HEK293 (cell line): ENCODE results near the gene SKAP1.
A peak's percentile ranks its signal among the peaks of the same experiment; 100 is the strongest.

ENCODE experiments used
- EGR2 ChIP-seq: fragments of 450-650 bp; formaldehyde crosslinking; IDR thresholded peaks from 2 replicates; pipeline ENCODE4 v1.5.1; 2016; ENCODE audit warnings: low read depth, missing biosample characterization, missing genetic modification characterization
- GLIS2 ChIP-seq: fragments of 450-650 bp; formaldehyde crosslinking; IDR thresholded peaks from 2 replicates; pipeline ENCODE4 v1.5.1; 2016; ENCODE audit warnings: missing biosample characterization, missing genetic modification characterization
- KLF8 ChIP-seq: fragments of 450-650 bp; formaldehyde crosslinking; IDR thresholded peaks from 2 replicates; pipeline ENCODE4 v1.5.1; 2016; ENCODE audit warnings: missing biosample characterization, missing genetic modification characterization
- MZF1 ChIP-seq: fragments of 450-650 bp; formaldehyde crosslinking; IDR thresholded peaks from 2 replicates; pipeline ENCODE4 v1.5.1; 2017; ENCODE audit warnings: missing biosample characterization, missing genetic modification characterization, borderline replicate concordance
- REPIN1 ChIP-seq: fragments of 450-650 bp; formaldehyde crosslinking; IDR thresholded peaks from 2 replicates; pipeline ENCODE4 v1.5.1; 2017; ENCODE audit warnings: missing biosample characterization, missing genetic modification characterization, low read depth
- SP7 ChIP-seq: fragments of 450-650 bp; formaldehyde crosslinking; IDR thresholded peaks from 2 replicates; pipeline ENCODE4 v1.5.1; 2016; ENCODE audit warnings: missing biosample characterization, missing genetic modification characterization
- ZBTB7A ChIP-seq: fragments of 450-650 bp; formaldehyde crosslinking; IDR thresholded peaks from 2 replicates; pipeline ENCODE4 v1.5.1; 2016; ENCODE audit warnings: low read depth, missing biosample characterization, missing genetic modification characterization
- ZBTB8A ChIP-seq: fragments of 450-650 bp; formaldehyde crosslinking; IDR thresholded peaks from 2 replicates; pipeline ENCODE4 v1.5.1; 2016; ENCODE audit warnings: missing biosample characterization, missing genetic modification characterization
- ZFP3 ChIP-seq: fragments of 450-650 bp; formaldehyde crosslinking; IDR thresholded peaks from 2 replicates; pipeline ENCODE4 v1.5.1; 2016; ENCODE audit warnings: low read depth, missing biosample characterization, missing genetic modification characterization
- ZFP37 ChIP-seq: fragments of 450-650 bp; formaldehyde crosslinking; IDR thresholded peaks from 2 replicates; pipeline ENCODE4 v1.5.1; 2016; ENCODE audit warnings: missing biosample characterization, missing genetic modification characterization
- ZNF140 ChIP-seq: fragments of 450-650 bp; formaldehyde crosslinking; IDR thresholded peaks from 2 replicates; pipeline ENCODE4 v1.5.1; 2016; ENCODE audit warnings: missing biosample characterization, missing genetic modification characterization
- ZNF157 ChIP-seq: fragments of 450-650 bp; formaldehyde crosslinking; IDR thresholded peaks from 2 replicates; pipeline ENCODE4 v1.5.1; 2016; ENCODE audit warnings: missing biosample characterization, missing genetic modification characterization
- ZNF16 ChIP-seq: fragments of 450-650 bp; formaldehyde crosslinking; IDR thresholded peaks from 2 replicates; pipeline ENCODE4 v1.5.1; 2016; ENCODE audit warnings: low read depth, missing biosample characterization, missing genetic modification characterization
- ZNF2 ChIP-seq: fragments of 450-650 bp; formaldehyde crosslinking; IDR thresholded peaks from 2 replicates; pipeline ENCODE4 v1.5.1; 2016; ENCODE audit warnings: missing biosample characterization, missing genetic modification characterization
- ZNF221 ChIP-seq: fragments of 450-650 bp; formaldehyde crosslinking; IDR thresholded peaks from 2 replicates; pipeline ENCODE4 v1.5.1; 2017; ENCODE audit warnings: missing biosample characterization, missing genetic modification characterization, borderline replicate concordance
- ZNF404 ChIP-seq: fragments of 450-650 bp; formaldehyde crosslinking; IDR thresholded peaks from 2 replicates; pipeline ENCODE4 v1.5.1; 2017; ENCODE audit warnings: missing biosample characterization, missing genetic modification characterization
- ZNF426 ChIP-seq: fragments of 450-650 bp; formaldehyde crosslinking; IDR thresholded peaks from 2 replicates; pipeline ENCODE4 v1.5.1; 2017; ENCODE audit warnings: missing biosample characterization, missing genetic modification characterization, mild to moderate bottlenecking, inconsistent platforms, moderate library complexity
- ZNF530 ChIP-seq: fragments of 450-650 bp; formaldehyde crosslinking; IDR thresholded peaks from 2 replicates; pipeline ENCODE4 v1.5.1; 2016; ENCODE audit warnings: low read depth, missing biosample characterization, missing genetic modification characterization
- ZNF555 ChIP-seq: fragments of 450-650 bp; formaldehyde crosslinking; conservative IDR thresholded peaks from 2 replicates; pipeline ENCODE4 v1.5.1; 2017; ENCODE audit warnings: missing biosample characterization, mild to moderate bottlenecking, missing genetic modification characterization, inconsistent platforms
- ZNF580 ChIP-seq: fragments of 450-650 bp; formaldehyde crosslinking; IDR thresholded peaks from 2 replicates; pipeline ENCODE4 v1.5.1; 2016; ENCODE audit warnings: missing biosample characterization, missing genetic modification characterization
- ZNF623 ChIP-seq: fragments of 450-650 bp; formaldehyde crosslinking; IDR thresholded peaks from 2 replicates; pipeline ENCODE4 v1.5.1; 2016; ENCODE audit warnings: missing biosample characterization, missing genetic modification characterization
- ZNF624 ChIP-seq: fragments of 450-650 bp; formaldehyde crosslinking; IDR thresholded peaks from 2 replicates; pipeline ENCODE4 v1.5.1; 2017; ENCODE audit warnings: missing biosample characterization, missing genetic modification characterization
- ZNF654 ChIP-seq: fragments of 450-650 bp; formaldehyde crosslinking; IDR thresholded peaks from 2 replicates; pipeline ENCODE4 v1.5.1; 2016; ENCODE audit warnings: low read depth, missing biosample characterization, missing genetic modification characterization
- ZNF660 ChIP-seq: fragments of 450-650 bp; IDR thresholded peaks from 2 replicates; pipeline ENCODE4 v1.5.1; 2018; ENCODE audit warnings: missing biosample characterization, mild to moderate bottlenecking, missing genetic modification characterization
- TF ChIP-seq, protein P1 (sequence below): fragments of 450-650 bp; formaldehyde crosslinking; optimal IDR thresholded peaks from 2 replicates; pipeline ENCODE3; 2016; ENCODE audit warnings: missing biosample characterization, mild to moderate bottlenecking, missing genetic modification characterization
- TF ChIP-seq, protein P2 (sequence below): fragments of 450-650 bp; IDR thresholded peaks from 2 replicates; pipeline ENCODE4 v1.5.1; 2018; ENCODE audit warnings: missing biosample characterization, mild to moderate bottlenecking, missing genetic modification characterization
- TF ChIP-seq, protein P3 (sequence below): fragments of 450-650 bp; formaldehyde crosslinking; IDR thresholded peaks from 2 replicates; pipeline ENCODE4 v1.5.1; 2016; ENCODE audit warnings: missing biosample characterization, missing genetic modification characterization, low read depth
- TF ChIP-seq, protein P4 (sequence below): fragments of 450-650 bp; formaldehyde crosslinking; IDR thresholded peaks from 2 replicates; pipeline ENCODE4 v1.5.1; 2017; ENCODE audit warnings: missing biosample characterization, mild to moderate bottlenecking, missing genetic modification characterization, moderate library complexity
- TF ChIP-seq, protein P5 (sequence below): fragments of 450-650 bp; formaldehyde crosslinking; IDR thresholded peaks from 2 replicates; pipeline ENCODE4 v1.5.1; 2017; ENCODE audit warnings: missing biosample characterization, missing genetic modification characterization
- TF ChIP-seq, protein P6 (sequence below): fragments of 450-650 bp; formaldehyde crosslinking; IDR thresholded peaks from 2 replicates; pipeline ENCODE4 v1.5.1; 2016; ENCODE audit warnings: missing biosample characterization, missing genetic modification characterization

The SKAP1 gene

GRCh38 chr17:48335858-48336500 is 94.0 kb downstream of the SKAP1 start (continued):
- 0 out of 2 replicates have a peak, but pooled peaks have one; percentile 19 for TF ChIP-seq ZNF660 (tag by site-specific recombination)
- TF ChIP-seq ZBTB8A (tag by site-specific recombination): 0 out of 2 replicates have a peak, but pooled peaks have one; percentile 13
- no peak for TF ChIP-seq ZFP3
- TF ChIP-seq ZNF404 (tag by site-specific recombination): no peak
- TF ChIP-seq, protein P1, sequence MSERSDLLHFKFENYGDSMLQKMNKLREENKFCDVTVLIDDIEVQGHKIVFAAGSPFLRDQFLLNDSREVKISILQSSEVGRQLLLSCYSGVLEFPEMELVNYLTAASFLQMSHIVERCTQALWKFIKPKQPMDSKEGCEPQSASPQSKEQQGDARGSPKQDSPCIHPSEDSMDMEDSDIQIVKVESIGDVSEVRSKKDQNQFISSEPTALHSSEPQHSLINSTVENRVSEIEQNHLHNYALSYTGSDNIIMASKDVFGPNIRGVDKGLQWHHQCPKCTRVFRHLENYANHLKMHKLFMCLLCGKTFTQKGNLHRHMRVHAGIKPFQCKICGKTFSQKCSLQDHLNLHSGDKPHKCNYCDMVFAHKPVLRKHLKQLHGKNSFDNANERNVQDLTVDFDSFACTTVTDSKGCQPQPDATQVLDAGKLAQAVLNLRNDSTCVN (tag by site-specific recombination): no peak
- TF ChIP-seq, protein P2, sequence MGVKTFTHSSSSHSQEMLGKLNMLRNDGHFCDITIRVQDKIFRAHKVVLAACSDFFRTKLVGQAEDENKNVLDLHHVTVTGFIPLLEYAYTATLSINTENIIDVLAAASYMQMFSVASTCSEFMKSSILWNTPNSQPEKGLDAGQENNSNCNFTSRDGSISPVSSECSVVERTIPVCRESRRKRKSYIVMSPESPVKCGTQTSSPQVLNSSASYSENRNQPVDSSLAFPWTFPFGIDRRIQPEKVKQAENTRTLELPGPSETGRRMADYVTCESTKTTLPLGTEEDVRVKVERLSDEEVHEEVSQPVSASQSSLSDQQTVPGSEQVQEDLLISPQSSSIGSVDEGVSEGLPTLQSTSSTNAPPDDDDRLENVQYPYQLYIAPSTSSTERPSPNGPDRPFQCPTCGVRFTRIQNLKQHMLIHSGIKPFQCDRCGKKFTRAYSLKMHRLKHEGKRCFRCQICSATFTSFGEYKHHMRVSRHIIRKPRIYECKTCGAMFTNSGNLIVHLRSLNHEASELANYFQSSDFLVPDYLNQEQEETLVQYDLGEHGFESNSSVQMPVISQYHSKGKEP (tag by site-specific recombination): 0 out of 2 replicates have a peak, but pooled peaks have one; percentile 35
- TF ChIP-seq, protein P3, sequence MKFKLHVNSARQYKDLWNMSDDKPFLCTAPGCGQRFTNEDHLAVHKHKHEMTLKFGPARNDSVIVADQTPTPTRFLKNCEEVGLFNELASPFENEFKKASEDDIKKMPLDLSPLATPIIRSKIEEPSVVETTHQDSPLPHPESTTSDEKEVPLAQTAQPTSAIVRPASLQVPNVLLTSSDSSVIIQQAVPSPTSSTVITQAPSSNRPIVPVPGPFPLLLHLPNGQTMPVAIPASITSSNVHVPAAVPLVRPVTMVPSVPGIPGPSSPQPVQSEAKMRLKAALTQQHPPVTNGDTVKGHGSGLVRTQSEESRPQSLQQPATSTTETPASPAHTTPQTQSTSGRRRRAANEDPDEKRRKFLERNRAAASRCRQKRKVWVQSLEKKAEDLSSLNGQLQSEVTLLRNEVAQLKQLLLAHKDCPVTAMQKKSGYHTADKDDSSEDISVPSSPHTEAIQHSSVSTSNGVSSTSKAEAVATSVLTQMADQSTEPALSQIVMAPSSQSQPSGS (tag by site-specific recombination): no peak
- TF ChIP-seq, protein P4, sequence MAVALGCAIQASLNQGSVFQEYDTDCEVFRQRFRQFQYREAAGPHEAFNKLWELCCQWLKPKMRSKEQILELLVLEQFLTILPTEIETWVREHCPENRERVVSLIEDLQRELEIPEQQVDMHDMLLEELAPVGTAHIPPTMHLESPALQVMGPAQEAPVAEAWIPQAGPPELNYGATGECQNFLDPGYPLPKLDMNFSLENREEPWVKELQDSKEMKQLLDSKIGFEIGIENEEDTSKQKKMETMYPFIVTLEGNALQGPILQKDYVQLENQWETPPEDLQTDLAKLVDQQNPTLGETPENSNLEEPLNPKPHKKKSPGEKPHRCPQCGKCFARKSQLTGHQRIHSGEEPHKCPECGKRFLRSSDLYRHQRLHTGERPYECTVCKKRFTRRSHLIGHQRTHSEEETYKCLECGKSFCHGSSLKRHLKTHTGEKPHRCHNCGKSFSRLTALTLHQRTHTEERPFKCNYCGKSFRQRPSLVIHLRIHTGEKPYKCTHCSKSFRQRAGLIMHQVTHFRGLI (tag by site-specific recombination): 0 out of 2 replicates have a peak, but pooled peaks have one; percentile 6
- TF ChIP-seq ZNF2 (tag by site-specific recombination): peak; percentile 18; the same call in 1 of the 2 replicates
- TF ChIP-seq, protein P5, sequence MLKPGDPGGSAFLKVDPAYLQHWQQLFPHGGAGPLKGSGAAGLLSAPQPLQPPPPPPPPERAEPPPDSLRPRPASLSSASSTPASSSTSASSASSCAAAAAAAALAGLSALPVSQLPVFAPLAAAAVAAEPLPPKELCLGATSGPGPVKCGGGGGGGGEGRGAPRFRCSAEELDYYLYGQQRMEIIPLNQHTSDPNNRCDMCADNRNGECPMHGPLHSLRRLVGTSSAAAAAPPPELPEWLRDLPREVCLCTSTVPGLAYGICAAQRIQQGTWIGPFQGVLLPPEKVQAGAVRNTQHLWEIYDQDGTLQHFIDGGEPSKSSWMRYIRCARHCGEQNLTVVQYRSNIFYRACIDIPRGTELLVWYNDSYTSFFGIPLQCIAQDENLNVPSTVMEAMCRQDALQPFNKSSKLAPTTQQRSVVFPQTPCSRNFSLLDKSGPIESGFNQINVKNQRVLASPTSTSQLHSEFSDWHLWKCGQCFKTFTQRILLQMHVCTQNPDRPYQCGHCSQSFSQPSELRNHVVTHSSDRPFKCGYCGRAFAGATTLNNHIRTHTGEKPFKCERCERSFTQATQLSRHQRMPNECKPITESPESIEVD (tag by site-specific recombination): peak; percentile 39
- TF ChIP-seq ZNF555 (tag by site-specific recombination): no peak
- no peak for TF ChIP-seq GLIS2 (tag by site-specific recombination)
- TF ChIP-seq KLF8 (tag by site-specific recombination): no peak
- TF ChIP-seq ZNF580: 0 out of 2 replicates have a peak, but pooled peaks have one; percentile 49
- peak; percentile 87; the same call in 1 of the 2 replicates for TF ChIP-seq MZF1 (tag by site-specific recombination)
- peak; percentile 49; the same call in 1 of the 2 replicates for TF ChIP-seq SP7 (tag by site-specific recombination)
- TF ChIP-seq ZNF530 (tag by site-specific recombination): no peak
- no peak for TF ChIP-seq ZBTB7A (tag by site-specific recombination)
- TF ChIP-seq ZNF140 (tag by site-specific recombination): no peak
- TF ChIP-seq ZNF624 (tag by site-specific recombination): no peak
- no peak for TF ChIP-seq ZNF426 (tag by site-specific recombination)
- no peak for TF ChIP-seq ZNF16
- peak; percentile 82 for TF ChIP-seq ZNF654 (tag by site-specific recombination)
- TF ChIP-seq EGR2 (tag by site-specific recombination): no peak
- TF ChIP-seq ZNF221: no peak
- TF ChIP-seq, protein P6, sequence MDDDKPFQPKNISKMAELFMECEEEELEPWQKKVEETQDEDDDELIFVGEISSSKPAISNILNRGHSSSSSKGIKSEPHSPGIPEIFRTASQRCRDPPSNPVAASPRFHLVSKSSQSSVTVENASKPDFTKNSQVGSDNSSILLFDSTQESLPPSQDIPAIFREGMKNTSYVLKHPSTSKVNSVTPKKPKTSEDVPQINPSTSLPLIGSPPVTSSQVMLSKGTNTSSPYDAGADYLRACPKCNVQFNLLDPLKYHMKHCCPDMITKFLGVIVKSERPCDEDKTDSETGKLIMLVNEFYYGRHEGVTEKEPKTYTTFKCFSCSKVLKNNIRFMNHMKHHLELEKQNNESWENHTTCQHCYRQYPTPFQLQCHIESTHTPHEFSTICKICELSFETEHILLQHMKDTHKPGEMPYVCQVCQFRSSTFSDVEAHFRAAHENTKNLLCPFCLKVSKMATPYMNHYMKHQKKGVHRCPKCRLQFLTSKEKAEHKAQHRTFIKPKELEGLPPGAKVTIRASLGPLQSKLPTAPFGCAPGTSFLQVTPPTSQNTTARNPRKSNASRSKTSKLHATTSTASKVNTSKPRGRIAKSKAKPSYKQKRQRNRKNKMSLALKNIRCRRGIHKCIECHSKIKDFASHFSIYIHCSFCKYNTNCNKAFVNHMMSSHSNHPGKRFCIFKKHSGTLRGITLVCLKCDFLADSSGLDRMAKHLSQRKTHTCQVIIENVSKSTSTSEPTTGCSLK (tag by site-specific recombination): no peak
- TF ChIP-seq ZFP37 (tag by site-specific recombination): 0 out of 2 replicates have a peak, but pooled peaks have one; percentile 52
- TF ChIP-seq ZNF623 (tag by site-specific recombination): no peak
- no peak for TF ChIP-seq ZNF157
- no peak for TF ChIP-seq REPIN1
